Gastroesophageal sphincter (tissue), 3 donors: ENCODE data around the gene NFKBIL1.

Experiments
- CTCF ChIP-seq, 4 experiments: fragments of 200-600 bp in 2 of 4; fragments of 450-650 bp in 2 of 4; sonication (generic) in 1 of 4; IDR thresholded peaks; one replicate each; pipeline ENCODE4 v1.5.1; 2017 to 2019; ENCODE audit warnings: antibody characterized with exemption in 4 of 4, mild to moderate bottlenecking in 2 of 4, moderate library complexity in 2 of 4
- POLR2AphosphoS5 ChIP-seq: sonication (generic); formaldehyde crosslinking; IDR thresholded peaks from one replicate; pipeline ENCODE4 v1.6.1; 2017; ENCODE audit warnings: antibody characterized with exemption

GRCh38 chr6:31548544-31548873 lies 1.1 kb downstream of the NFKBIL1 start:
- TF ChIP-seq CTCF (IDR thresholded peaks at IDR 0.05) (no peak), POLR2AphosphoS5 (no peak)
